LNCAP (cell line): ENCODE measurements around the gene PNCK.
A peak's percentile ranks its signal among the peaks of the same experiment; 100 is the strongest.

Experiments
- TF ChIP-seq, protein P1 (sequence below): fragments of 450-650 bp; IDR thresholded peaks from 2 replicates; pipeline ENCODE4 v1.5.1; 2017; ENCODE audit warnings: mild to moderate bottlenecking

The PNCK gene

DNA sequence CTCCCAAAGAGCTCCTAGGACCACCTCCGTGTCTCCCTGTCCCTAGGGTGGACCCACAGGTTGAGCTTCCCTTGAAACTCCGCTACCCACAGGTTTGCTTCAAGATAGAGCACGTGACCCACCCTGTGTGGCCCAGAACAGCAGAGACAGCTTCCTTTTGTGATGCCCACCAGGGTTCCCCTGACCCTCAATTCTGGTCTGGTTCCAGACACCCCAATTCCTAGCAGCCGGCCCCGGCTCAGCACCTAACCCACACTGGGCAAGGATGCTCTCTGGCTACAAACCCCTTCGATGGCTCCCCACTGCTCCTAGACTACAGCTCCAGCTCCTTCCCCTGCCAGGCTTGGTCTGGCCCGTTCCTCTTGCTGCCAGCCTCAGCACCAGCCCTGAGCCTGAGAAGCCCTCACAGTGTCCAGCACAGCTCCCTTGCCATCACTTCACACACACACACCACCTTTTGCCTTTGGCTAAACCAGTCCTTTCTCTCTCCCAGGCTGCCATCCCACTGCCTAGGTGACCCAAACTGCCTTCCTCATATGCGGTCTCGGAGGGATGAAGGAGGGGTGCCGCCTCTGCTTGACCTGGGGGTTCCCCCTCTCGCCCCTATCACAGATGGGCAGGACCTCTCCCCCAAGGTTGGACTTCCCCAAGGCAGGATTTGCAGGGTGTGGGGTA, 6.2 kb downstream of the PNCK start:
- TF ChIP-seq, protein P1, sequence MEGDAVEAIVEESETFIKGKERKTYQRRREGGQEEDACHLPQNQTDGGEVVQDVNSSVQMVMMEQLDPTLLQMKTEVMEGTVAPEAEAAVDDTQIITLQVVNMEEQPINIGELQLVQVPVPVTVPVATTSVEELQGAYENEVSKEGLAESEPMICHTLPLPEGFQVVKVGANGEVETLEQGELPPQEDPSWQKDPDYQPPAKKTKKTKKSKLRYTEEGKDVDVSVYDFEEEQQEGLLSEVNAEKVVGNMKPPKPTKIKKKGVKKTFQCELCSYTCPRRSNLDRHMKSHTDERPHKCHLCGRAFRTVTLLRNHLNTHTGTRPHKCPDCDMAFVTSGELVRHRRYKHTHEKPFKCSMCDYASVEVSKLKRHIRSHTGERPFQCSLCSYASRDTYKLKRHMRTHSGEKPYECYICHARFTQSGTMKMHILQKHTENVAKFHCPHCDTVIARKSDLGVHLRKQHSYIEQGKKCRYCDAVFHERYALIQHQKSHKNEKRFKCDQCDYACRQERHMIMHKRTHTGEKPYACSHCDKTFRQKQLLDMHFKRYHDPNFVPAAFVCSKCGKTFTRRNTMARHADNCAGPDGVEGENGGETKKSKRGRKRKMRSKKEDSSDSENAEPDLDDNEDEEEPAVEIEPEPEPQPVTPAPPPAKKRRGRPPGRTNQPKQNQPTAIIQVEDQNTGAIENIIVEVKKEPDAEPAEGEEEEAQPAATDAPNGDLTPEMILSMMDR, result no peak

DNA sequence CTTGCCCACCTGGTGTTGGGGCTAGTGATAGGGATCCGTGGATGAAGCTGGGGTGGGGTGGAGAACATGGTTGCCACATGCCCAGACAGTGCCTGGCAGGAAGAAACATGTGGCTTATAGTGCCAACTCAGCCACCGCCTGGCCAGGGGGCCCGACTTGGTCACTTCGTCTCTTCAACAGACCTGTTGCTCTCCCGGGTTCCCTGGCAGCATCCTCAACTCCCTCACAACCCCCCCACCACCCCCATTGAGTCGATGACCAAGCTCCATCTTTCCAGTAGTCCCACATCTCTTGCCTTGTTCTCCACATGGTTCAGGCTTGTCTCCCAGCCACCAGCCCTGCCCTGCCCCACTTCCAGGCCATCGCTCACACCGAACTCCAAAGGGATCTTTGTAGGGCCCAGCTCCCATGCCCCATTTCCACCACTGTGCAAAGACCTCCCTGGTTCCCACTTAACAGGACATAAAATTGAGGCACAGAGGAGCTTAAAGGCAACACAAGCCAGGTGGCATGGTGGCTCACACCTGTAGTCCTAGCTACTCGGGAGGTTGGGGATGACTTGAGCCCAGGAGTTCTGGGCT, 7.8 kb downstream of the PNCK start:
- TF ChIP-seq, protein P1, result no peak

DNA sequence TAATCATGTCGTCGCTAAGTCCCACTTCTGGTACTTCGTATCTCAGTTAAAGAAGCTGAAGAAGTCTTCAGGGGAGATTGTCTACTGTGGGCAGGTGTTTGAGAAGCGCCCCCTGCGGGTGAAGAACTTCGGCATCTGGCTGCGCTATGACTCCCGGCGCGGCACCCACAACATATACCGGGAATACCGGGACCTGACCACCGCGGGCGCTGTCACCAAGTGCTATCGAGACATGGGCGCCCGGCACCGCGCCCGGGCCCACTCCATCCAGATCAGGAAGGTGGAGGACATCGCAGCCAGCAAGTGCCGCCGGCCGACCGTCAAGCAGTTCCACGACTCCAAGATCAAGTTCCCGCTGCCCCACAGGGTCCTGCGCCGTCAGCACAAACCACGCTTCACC, 11.3 kb downstream of the PNCK start:
- TF ChIP-seq, protein P1, result peak; percentile 37

DNA sequence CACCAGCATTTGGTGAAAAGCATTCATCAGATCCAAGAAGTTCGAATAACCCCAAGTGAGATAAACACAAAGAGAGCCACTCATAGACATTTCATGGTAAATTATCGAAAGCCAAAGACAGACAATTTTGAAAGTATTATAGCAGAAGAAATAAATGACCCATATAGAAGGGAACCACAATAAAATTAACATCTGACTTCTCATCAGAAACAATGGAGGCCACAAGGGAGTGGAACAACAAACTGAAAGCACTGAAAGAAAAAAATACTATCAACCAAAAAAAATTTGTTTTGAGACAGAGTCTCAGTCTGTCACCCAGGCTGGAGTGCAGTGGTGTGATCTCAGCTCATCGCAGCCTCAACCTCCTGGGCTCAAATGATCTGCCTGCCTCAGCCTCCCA, 14.3 kb downstream of the PNCK start:
- TF ChIP-seq, protein P1, result no peak

DNA sequence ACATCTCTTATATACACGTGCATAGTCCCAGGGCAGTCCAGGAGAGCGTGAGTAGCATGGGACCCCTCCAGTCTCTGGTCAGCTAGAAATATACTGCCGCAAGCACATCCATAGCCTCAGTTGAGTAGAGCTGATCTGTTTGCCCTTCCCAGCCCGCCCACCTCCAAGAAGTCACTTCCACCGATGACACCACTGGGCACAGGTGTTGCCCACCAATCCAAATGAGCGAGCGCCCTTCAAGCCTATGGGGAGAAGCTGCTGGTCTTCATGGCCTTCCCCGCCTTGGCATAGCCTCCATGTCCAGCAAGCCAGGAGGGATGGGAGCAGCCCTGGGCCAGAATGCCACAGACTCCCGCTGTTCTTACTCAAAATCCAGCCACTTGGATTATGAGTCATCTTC, 16.5 kb downstream of the PNCK start:
- TF ChIP-seq, protein P1, result no peak

DNA sequence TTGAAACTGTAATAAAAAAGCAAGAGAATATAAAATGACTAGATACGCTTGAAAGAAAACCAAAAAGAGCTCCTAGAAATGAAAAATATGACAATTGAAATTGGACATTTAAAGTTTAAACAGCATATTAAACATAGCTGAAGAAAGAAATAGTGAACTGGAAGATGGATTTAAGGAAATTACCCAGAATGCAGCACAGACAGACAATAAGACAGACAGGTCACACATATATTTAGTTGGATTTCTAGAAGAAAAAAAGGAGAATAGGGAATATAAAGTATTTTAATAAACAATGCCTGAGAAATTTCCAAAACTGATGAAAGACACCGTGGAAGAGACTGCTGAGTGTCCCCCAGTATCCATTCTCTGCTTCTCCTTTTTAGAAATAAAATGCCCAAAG, 20.1 kb downstream of the PNCK start:
- TF ChIP-seq, protein P1, result no peak

DNA sequence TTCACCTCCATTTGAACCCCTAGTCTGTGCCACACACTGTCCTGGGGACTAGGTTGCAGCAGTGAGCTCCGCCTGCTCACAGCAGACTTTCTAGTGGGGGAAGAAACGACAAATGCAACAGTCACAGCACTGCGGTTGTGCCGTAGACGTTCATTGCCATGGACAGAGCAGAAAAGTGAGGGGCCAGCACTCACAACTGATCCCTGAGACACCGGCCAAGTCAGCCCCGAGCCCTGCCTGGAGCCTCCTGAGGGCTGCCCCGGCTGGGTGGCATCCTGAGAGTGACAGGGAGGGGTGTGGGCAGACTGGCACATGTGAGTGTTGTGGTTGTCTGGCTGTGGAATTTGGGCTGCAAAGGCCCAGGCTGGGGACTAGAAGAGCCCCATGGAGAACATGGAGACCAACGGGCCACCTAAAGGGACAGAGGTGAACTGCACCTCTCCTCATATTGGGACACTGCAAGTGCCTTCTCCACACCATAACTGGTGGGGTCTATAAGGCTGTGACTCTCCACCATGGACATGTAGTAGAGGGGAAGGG, 22.0 kb downstream of the PNCK start:
- TF ChIP-seq, protein P1, result 0 out of 2 replicates have a peak, but pooled peaks have one; percentile 8
